Astrocyte (in vitro differentiated cells and primary cell): Measurements from ENCODE around the gene ZNF799.

Source experiments
- EZH2 ChIP-seq: IDR thresholded peaks from 2 replicates; pipeline ENCODE4 v1.6.1; 2012; ENCODE audit warnings: mild to moderate bottlenecking, low read length, inconsistent platforms; ENCODE audit not compliant: insufficient read depth
- TF ChIP-seq, protein P1 (sequence below): IDR thresholded peaks from 2 replicates; pipeline ENCODE4 v1.5.1; 2011; ENCODE audit warnings: low read depth, mild to moderate bottlenecking, inconsistent platforms, low read length, moderate library complexity; ENCODE audit not compliant: insufficient read depth

DNA sequence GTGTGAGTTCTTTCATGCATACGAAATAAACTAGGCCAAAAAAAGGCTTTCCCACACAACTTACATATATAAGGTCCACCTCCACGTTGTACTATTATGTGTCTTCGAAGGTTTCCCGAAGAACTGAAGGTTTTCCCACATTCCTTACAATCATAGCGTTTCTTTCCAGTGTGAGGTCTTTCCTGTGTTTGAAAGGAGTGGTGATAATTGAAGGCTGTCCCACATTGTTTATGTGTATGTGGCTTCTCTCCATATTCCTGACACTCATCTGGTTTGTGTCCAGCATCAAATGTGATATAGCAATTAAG is 50.2 kb downstream of the ZNF799 start:
- TF ChIP-seq, protein P1, sequence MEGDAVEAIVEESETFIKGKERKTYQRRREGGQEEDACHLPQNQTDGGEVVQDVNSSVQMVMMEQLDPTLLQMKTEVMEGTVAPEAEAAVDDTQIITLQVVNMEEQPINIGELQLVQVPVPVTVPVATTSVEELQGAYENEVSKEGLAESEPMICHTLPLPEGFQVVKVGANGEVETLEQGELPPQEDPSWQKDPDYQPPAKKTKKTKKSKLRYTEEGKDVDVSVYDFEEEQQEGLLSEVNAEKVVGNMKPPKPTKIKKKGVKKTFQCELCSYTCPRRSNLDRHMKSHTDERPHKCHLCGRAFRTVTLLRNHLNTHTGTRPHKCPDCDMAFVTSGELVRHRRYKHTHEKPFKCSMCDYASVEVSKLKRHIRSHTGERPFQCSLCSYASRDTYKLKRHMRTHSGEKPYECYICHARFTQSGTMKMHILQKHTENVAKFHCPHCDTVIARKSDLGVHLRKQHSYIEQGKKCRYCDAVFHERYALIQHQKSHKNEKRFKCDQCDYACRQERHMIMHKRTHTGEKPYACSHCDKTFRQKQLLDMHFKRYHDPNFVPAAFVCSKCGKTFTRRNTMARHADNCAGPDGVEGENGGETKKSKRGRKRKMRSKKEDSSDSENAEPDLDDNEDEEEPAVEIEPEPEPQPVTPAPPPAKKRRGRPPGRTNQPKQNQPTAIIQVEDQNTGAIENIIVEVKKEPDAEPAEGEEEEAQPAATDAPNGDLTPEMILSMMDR: no peak
- TF ChIP-seq EZH2: no peak
